ENCODE results near the gene LIN28A.

DNA sequence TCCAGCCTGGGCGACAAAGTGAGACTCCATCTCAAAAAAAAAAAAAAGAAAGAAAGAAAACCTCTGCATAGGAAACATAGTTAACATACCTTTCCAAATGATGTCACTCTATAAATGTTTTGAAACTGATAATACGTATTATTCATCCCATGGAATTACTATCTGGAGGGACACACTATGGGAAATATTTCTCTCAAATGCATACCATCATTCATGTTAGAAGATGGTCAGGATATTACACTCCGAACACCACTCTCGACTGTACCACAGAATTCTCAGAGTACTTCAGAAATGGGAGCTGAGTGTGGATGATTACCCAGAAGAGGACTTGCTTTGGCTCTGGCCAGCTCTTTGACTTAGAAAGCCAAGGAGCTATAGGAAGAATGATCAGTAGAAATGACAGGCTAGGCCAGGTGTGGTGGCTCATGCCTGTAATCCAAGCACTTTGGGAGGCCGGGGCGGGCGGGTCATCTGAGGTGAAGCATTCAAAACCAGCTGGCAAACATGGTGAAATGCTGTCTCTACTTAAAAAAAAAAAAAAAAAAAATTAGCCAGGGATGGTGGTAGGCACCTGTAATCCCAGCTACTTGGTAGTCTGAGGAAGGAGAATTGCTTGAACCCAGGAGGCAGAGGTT, 5.2 kb upstream of the LIN28A start:
- TF ChIP-seq, protein P1, sequence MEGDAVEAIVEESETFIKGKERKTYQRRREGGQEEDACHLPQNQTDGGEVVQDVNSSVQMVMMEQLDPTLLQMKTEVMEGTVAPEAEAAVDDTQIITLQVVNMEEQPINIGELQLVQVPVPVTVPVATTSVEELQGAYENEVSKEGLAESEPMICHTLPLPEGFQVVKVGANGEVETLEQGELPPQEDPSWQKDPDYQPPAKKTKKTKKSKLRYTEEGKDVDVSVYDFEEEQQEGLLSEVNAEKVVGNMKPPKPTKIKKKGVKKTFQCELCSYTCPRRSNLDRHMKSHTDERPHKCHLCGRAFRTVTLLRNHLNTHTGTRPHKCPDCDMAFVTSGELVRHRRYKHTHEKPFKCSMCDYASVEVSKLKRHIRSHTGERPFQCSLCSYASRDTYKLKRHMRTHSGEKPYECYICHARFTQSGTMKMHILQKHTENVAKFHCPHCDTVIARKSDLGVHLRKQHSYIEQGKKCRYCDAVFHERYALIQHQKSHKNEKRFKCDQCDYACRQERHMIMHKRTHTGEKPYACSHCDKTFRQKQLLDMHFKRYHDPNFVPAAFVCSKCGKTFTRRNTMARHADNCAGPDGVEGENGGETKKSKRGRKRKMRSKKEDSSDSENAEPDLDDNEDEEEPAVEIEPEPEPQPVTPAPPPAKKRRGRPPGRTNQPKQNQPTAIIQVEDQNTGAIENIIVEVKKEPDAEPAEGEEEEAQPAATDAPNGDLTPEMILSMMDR (IDR thresholded peaks at IDR 0.05): no peak
- no peak for TF ChIP-seq POLR2A (IDR thresholded peaks at IDR 0.05)
